HG02885 (cell line): ENCODE data around the gene ITGA2.

Experiments
- ATAC-seq: cut with Tn5 transposase; IDR thresholded peaks from one replicate; pipeline ENCODE4 v1.9.1; 2021; ENCODE audit warnings: mild to moderate bottlenecking; ENCODE audit not compliant: unreplicated experiment, poor library complexity

Gene ITGA2

DNA sequence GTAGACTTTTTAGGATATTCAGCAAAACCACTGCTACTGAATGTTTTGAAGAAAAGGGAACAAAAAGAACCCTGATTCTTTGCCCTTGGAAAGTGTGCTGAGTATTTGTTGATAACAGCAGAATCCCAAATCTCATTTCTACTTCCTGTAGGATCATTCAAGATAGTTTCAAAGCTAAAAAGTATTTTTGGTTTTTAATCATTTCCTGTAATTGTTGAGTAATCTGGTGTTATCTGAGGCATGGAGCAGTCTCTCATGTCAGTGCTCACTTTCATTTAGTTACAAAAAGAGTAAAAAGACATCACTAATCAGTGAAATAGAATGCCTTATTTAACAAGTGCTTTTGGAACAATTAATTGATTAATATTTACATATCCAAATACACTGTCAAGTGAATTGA is 56.1 kb downstream of the ITGA2 start:
- ATAC-seq, result no peak

DNA sequence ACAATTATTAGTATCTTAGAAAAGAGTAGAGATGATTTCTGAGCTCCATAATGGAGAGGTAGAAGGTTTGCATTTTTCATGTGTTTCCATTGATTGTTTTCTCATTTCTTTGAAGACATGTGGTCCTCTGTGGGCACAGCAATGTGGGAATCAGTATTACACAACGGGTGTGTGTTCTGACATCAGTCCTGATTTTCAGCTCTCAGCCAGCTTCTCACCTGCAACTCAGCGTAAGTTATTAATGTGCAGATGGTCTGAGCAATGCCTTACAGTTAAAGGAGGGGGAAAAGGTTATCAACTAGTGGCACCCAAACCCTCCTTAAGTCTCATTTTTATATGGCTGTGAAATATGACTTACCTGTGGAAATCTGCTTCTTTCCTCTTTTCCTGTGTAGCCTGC is 59.1 kb downstream of the ITGA2 start:
- ATAC-seq, result no peak

- ATAC-seq, result no peak
Observed at GRCh38 chr5:53052499-53052898, 63.3 kb downstream of the ITGA2 start.

- ATAC-seq, result no peak
Observed at GRCh38 chr5:53053364-53053763, 64.2 kb downstream of the ITGA2 start.

DNA sequence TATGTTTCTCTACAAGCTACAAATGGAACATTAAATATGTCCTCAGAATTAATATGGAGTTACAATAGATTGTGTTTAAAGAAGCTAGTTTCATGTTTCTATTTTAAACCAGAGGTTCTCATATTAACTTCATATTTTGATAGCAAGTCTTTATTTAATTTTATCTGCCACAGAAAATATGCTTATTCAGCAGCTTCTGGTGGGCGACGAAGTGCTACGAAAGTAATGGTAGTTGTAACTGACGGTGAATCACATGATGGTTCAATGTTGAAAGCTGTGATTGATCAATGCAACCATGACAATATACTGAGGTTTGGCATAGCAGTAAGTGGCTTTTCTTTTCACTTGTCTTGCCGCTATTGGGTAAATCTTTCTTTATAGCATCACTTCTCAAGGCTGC is 66.2 kb downstream of the ITGA2 start:
- ATAC-seq, result no peak

GRCh38 chr5:53059281-53059680 is 70.1 kb downstream of the ITGA2 start:
- ATAC-seq, result no peak

DNA sequence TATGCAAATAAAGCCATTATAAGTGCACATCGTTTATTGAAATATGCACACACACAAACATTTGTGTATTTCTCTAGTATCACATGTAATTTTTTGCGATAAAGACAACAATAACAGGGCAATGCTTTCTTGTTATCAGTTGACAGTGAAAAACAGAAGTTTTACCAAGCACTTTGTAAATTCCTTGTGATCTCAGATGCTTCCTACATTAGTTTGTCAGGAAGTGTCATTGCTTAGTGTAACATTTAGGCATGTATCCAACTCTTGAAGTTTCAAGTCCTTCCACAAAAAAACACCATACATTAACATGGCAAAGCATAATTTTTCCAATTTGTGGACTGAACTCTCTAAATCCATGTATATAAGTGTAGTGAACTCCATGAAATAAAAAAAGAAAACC is 74.0 kb downstream of the ITGA2 start:
- no peak for ATAC-seq

GRCh38 chr5:53063791-53064190 is 74.6 kb downstream of the ITGA2 start:
- no peak for ATAC-seq

DNA sequence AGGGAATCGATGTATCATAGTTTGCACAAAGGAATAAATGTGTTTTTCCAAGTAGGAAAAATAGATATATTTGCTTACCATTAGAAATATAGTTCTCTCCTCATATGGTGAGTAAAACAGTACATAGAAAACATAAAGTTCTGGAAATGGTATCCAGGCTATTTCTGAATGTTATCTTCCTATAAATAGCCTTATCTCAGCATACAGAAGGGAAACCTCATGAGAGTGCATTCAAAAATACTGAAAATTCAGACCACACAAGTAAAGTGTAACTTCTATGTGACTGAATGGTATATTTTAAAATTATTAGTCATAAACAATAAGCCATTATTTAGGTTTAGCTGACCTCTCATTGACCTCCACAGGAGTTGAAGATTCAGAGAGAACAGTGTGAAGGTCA is 76.9 kb downstream of the ITGA2 start:
- ATAC-seq, result no peak

GRCh38 chr5:53067641-53068040 is 78.5 kb downstream of the ITGA2 start:
- ATAC-seq, result no peak

DNA sequence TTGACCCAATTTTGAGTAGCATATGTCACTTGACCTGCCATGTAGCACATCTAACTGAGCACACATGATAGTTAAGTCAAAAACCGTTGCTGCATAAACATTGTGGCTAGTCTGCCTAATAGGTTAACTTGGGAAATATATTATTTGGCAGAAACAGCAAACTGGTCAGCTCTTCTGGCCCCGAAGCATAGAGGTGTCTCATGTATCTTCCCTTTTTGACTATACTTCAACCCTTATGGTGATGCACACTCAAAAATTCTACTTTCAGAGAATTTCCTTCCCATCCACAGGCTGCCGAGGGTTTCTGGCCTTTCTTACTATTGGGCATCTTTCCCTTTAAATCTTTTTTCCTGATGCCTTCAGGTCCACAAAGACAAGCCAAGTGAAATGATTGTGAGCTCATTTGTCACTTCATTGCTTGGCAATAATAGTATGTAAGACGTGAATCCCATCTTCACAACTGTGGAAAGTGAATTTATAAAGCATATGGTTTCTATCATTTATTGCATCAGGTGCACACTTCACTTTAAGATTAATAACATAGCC is 79.2 kb downstream of the ITGA2 start:
- no peak for ATAC-seq

- ATAC-seq, result no peak
Observed at GRCh38 chr5:53069626-53070025, 80.5 kb downstream of the ITGA2 start.

- ATAC-seq, result no peak
Observed at GRCh38 chr5:53071298-53071697, 82.1 kb downstream of the ITGA2 start.

DNA sequence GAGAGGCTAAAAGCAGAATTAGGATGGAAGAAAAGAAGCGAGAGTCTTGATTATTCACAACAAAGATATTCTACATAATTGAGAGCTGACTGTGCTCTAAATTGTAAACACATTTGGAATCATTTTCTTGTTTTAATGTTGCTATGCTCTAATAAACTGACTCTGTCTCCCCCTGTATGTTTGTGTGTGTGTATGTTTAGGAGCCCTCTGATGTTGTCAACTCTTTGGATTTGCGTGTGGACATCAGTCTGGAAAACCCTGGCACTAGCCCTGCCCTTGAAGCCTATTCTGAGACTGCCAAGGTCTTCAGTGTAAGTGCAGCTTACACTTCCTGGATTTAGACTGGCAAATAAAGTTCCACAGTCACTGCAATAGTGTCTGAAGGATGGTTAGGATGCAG is 82.6 kb downstream of the ITGA2 start:
- no peak for ATAC-seq

DNA sequence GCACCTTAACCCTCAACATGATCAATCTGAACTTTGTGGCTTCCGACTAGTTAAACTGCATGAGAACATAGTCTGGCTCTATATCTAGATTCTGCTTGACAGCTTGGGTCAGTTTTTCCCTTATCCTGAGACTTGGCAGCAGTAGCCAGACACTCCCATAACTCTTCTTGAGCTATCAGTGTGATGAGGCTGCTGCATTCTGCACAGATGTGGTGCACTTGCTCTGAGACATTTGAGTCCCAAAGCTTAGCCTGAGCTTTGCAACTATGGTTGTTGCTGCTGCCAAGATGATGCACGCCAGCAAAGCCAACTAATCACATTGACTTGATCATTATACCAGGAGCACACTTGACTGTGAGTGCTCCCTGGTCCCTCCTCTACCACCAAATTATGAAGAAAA is 84.2 kb downstream of the ITGA2 start:
- no peak for ATAC-seq

DNA sequence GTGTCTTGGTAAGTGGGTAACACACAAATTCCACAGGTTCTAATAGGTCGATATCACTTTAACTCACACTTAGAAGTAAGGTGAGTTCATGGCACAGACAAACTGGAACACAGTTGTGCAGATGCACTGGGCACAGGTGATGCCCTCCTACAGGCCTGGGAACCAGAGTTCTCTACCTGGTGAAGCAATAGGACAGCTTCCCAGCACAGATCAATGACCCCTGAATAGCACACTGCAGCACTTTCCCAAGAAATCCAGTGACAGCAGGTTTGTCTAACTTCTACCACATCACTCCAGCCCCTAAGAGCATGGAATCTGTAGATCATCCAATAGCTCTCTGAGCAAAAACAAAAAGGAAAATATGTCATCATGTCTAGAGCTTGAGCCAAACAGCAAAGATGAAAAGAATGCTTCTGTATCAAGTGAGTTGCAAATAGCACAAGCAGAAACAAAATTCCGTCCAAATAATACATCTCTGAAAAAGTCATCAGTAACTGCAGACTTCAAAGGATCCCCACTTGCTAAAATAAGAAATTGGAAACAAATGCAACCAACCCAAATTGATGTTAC is 86.9 kb downstream of the ITGA2 start:
- no peak for ATAC-seq

DNA sequence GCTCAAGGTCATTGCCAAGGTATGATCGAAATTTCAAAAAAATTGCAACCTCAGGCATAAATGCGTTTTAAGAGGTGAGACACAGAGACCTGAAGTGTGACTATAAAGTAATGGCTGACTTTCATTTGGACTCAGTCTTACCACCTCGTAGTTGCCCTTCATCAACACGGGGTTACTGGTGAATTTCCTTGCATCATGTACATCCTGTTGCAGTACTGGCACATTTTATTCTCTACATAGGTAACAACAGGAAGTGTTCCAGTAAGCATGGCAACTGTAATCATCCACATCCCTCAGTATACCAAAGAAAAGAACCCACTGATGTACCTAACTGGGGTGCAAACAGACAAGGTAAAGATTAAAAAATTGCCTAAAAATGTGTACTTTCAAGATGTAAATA is 91.1 kb downstream of the ITGA2 start:
- ATAC-seq, result no peak

- ATAC-seq, result no peak
Observed at GRCh38 chr5:53083927-53084326, 94.8 kb downstream of the ITGA2 start.

GRCh38 chr5:53084546-53085255 is 95.5 kb downstream of the ITGA2 start:
- ATAC-seq, result no peak

- ATAC-seq, result no peak
Observed at GRCh38 chr5:53087171-53087570, 98.0 kb downstream of the ITGA2 start.

DNA sequence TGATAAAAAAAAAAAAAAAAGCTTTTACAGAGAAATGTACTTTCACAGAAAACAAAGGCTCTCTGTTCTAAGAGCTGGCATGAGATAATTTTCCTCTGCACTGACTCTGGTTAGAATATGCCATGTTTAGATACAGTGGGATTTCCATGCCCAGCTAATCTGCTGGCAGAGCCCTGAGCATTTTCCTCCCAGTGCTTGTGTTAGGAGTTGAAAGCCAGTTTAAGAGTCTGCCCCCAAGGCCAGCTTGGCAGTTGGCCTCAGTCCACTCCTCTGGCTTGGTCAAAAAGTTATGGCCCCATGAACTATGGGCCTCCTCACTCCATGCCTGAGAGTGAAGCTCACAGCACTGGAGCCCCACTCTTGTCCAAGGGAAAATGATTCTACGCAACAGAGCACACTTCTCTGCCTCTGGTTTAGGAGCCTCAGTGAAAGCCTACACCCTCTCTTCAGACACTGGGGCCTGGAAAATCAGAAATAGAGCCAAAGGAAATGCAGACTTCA is 98.5 kb downstream of the ITGA2 start:
- ATAC-seq, result no peak

GRCh38 chr5:53089481-53089991 is 100.4 kb downstream of the ITGA2 start:
- peak; percentile 88 for ATAC-seq
